NCI-H146 treated with DMSO at 0.1 percent for 48 hours (cell line): Measurements from ENCODE around the gene QRSL1.
A peak's percentile ranks its signal among the peaks of the same experiment; 100 is the strongest.
"Not testable (repeated sequence)": the region's sequence is repeated elsewhere in the genome, so short reads cannot be mapped to it uniquely, and the experiment has no call there.

Experiments used
- DNase-seq: peaks from one replicate; lab custom pipeline; 2025; ENCODE audit not compliant: unreplicated experiment; lab: John Stamatoyannopoulos, UW

The QRSL1 gene

GRCh38 chr6:106623039-106623438, 6.3 kb upstream of the QRSL1 start:
- no peak for DNase-seq

GRCh38 chr6:106626485-106626884, 2.9 kb upstream of the QRSL1 start:
- no peak for DNase-seq

- DNase-seq, result not testable (repeated sequence)
Measured at GRCh38 chr6:106627760-106628159, 1.6 kb upstream of the QRSL1 start.

- peak; percentile 26 for DNase-seq
Measured at GRCh38 chr6:106628658-106629102, 698 bp upstream of the QRSL1 start.

- DNase-seq, result peak; percentile 55
Measured at GRCh38 chr6:106629859-106630163, 433 bp downstream of the QRSL1 start.

- DNase-seq, result no peak
Measured at GRCh38 chr6:106630366-106630765, 988 bp downstream of the QRSL1 start.

- no peak for DNase-seq
Measured at GRCh38 chr6:106631346-106631745, 2.0 kb downstream of the QRSL1 start.

- no peak for DNase-seq
Measured at GRCh38 chr6:106634565-106634964, 5.2 kb downstream of the QRSL1 start.

- no peak for DNase-seq
Measured at GRCh38 chr6:106637051-106637716, 7.8 kb downstream of the QRSL1 start.

- no peak for DNase-seq
Measured at GRCh38 chr6:106637717-106638341, 8.5 kb downstream of the QRSL1 start.

- no peak for DNase-seq
Measured at GRCh38 chr6:106639812-106640211, 10.4 kb downstream of the QRSL1 start.

- no peak for DNase-seq
Measured at GRCh38 chr6:106642476-106642875, 13.1 kb downstream of the QRSL1 start.

- DNase-seq, result no peak
Measured at GRCh38 chr6:106643061-106643460, 13.7 kb downstream of the QRSL1 start.

GRCh38 chr6:106648651-106649308, 19.4 kb downstream of the QRSL1 start:
- peak; percentile 12 for DNase-seq

- DNase-seq, result no peak
Measured at GRCh38 chr6:106658469-106658868, 29.1 kb downstream of the QRSL1 start.

- DNase-seq, result no peak
Measured at GRCh38 chr6:106659859-106660258, 30.5 kb downstream of the QRSL1 start.

- DNase-seq, result no peak
Measured at GRCh38 chr6:106662458-106662857, 33.1 kb downstream of the QRSL1 start.

- no peak for DNase-seq
Measured at GRCh38 chr6:106666282-106667021, 37.1 kb downstream of the QRSL1 start.

GRCh38 chr6:106667022-106667402, 37.6 kb downstream of the QRSL1 start:
- no peak for DNase-seq

GRCh38 chr6:106670236-106670635, 40.9 kb downstream of the QRSL1 start:
- no peak for DNase-seq

- no peak for DNase-seq
Measured at GRCh38 chr6:106671651-106672050, 42.3 kb downstream of the QRSL1 start.
